Progenitor cell of endocrine pancreas (in vitro differentiated cells): ENCODE results near the gene DPP6. TPM values are rescaled to one million over a fixed set of nuclear protein-coding genes. Genes with fewer than 3 reads are reported as not detected.
A peak's percentile ranks its signal among the peaks of the same experiment; 100 is the strongest.

Experiments
- DNase-seq: peaks from one replicate; pipeline ENCODE4 v3.0.0; 2021; ENCODE audit warnings: low spot score; ENCODE audit not compliant: unreplicated experiment
- H3K27ac Mint-ChIP-seq: 2 replicates; pipeline ENCODE4 v1.8.0; 2021; ENCODE audit warnings: mild to moderate bottlenecking, moderate library complexity, mixed read lengths
- H3K27me3 Mint-ChIP-seq: 2 replicates; pipeline ENCODE4 v1.8.0; 2021; ENCODE audit warnings: mixed read lengths
- H3K36me3 Mint-ChIP-seq: 2 replicates; pipeline ENCODE4 v1.8.0; 2022; ENCODE audit warnings: mixed read lengths; ENCODE audit not compliant: insufficient read depth
- H3K4me1 Mint-ChIP-seq: 2 replicates; pipeline ENCODE4 v1.8.0; 2021; ENCODE audit warnings: low read depth, mixed read lengths
- H3K4me3 Mint-ChIP-seq: 2 replicates; pipeline ENCODE4 v1.8.0; 2021; ENCODE audit warnings: low read depth, mild to moderate bottlenecking, moderate library complexity, mixed read lengths
- H3K9me3 Mint-ChIP-seq: 2 replicates; pipeline ENCODE4 v1.8.0; 2021; ENCODE audit warnings: low read depth, mixed read lengths
- total RNA-seq: library from RNA; stranded (reverse); gene quantifications from 2 replicates; pipeline ENCODE4 v1.2.1, GENCODE V29; 2021
- TF ChIP-seq, protein P1 (sequence below): fragments of 200-600 bp; sonication (generic); IDR thresholded peaks from one replicate; pipeline ENCODE4 v1.5.0; 2021; ENCODE audit warnings: antibody characterized with exemption, mild to moderate bottlenecking; ENCODE audit not compliant: unreplicated experiment

The DPP6 gene
- total RNA-seq, 1 donor from 2014 or later: 13.4 TPM

DNA sequence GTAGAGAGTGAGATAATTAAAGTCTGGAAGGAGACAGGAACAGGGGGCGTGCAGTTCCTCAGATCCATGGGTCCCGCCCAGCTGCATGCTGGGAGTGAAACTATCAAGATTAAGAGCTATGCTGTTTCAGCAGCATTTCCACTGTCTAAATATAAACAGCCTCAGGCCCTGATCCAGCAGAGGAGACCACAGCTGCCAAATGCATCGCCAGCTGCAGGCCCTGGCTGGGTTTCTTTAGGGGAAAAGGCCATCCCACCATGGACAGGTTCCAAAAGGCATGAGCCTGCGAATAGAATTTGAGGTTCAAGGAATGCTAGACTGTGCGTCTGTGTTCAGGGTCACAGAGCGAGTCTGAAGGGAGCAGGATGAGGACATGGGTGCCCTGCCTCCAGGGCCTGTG is 539.3 kb downstream of the DPP6 start:
- TF ChIP-seq, protein P1, sequence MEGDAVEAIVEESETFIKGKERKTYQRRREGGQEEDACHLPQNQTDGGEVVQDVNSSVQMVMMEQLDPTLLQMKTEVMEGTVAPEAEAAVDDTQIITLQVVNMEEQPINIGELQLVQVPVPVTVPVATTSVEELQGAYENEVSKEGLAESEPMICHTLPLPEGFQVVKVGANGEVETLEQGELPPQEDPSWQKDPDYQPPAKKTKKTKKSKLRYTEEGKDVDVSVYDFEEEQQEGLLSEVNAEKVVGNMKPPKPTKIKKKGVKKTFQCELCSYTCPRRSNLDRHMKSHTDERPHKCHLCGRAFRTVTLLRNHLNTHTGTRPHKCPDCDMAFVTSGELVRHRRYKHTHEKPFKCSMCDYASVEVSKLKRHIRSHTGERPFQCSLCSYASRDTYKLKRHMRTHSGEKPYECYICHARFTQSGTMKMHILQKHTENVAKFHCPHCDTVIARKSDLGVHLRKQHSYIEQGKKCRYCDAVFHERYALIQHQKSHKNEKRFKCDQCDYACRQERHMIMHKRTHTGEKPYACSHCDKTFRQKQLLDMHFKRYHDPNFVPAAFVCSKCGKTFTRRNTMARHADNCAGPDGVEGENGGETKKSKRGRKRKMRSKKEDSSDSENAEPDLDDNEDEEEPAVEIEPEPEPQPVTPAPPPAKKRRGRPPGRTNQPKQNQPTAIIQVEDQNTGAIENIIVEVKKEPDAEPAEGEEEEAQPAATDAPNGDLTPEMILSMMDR: no peak
- no peak for DNase-seq
- Mint-ChIP-seq H3K4me1 (peaks cover 5% of the 10 kb centered on the region), H3K27ac (no peak overlapping the region), H3K4me3 (no peak overlapping the region), H3K9me3 (peaks cover 3% of the 10 kb centered on the region), H3K36me3 (no peaks in the 10 kb centered on the region), H3K27me3 (peaks cover 2% of the 10 kb centered on the region)

DNA sequence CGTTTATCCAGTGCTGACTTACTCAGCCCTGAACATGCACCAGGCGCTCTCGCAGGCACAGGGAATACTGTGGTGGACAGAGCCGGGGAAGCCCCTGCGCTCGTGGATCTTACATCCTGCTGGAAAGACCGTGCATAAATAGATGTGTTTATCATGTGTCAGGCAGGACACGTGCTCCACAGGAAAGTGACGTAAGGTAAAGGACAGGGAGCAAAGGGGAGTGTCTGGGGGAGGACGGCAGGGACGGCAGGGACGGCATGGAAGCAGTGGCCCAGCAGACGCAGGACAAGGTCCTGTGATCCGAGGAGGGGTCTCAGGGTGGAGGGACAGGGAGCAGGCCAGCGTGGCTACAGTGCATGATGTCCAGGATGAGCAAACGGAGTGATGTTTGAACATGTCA is 540.2 kb downstream of the DPP6 start:
- peak overlapping the region; percentile 3 for H3K27ac Mint-ChIP-seq
- peaks cover 2% of the 10 kb centered on the region for H3K4me1 Mint-ChIP-seq
- no peaks in the 10 kb centered on the region for H3K36me3 Mint-ChIP-seq

DNA sequence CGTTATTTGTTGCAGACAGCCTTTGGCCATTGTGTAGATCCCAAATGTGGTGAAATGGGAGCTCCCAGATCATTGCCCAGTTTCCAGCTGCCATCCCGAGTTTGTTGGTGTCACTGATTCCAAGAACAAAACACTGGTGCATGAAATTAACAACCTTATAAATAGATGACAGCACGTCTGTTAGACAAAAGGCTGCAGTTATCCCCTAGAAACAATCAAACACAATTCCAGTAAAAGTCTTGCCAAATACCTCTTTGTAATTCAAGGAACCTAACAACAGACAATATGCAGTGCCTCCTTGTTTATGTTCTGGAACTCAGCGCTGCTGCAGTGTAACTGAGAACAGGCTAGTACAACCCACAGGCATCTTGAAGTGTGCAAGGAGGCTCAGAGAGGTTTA is 546.2 kb downstream of the DPP6 start:
- Mint-ChIP-seq H3K27ac (no peak overlapping the region), H3K4me3 (no peak overlapping the region), H3K9me3 (peaks cover 3% of the 10 kb centered on the region), H3K27me3 (no peaks in the 10 kb centered on the region), H3K4me1 (peaks cover 2% of the 10 kb centered on the region), H3K36me3 (peaks cover 2% of the 10 kb centered on the region)
- DNase-seq: no peak
- TF ChIP-seq, protein P1: no peak

More for the DNA sequence above, 540.2 kb downstream of the DPP6 start:
- Mint-ChIP-seq H3K4me3 (no peak overlapping the region), H3K27me3 (no peaks in the 10 kb centered on the region), H3K9me3 (peaks cover 3% of the 10 kb centered on the region)
- TF ChIP-seq, protein P1: no peak
- DNase-seq: no peak

DNA sequence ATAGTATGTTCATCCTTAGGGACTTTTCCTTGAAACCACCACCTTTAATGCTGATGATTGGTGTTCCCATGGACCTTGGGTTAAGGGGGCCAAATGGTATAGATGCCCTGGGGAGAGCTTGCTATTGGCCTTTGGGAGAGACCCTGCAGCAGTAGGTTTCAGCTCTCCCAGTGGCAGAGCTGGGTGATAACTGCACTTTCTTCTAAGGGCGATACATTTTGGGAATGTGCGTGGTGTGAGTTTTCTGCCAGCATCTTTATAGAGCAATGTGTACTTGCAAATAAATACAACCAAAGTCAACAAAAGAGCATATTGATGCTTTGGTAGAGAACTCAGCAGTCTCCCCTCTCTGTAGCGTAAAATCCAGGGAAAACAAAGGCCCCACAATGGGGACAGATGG is 546.7 kb downstream of the DPP6 start:
- peaks cover 3% of the 10 kb centered on the region for H3K9me3 Mint-ChIP-seq
- peaks cover 2% of the 10 kb centered on the region for H3K4me1 Mint-ChIP-seq
- H3K27ac Mint-ChIP-seq: no peak overlapping the region
- DNase-seq: no peak
- no peaks in the 10 kb centered on the region for H3K27me3 Mint-ChIP-seq
- TF ChIP-seq, protein P1: no peak
- H3K36me3 Mint-ChIP-seq: peaks cover 2% of the 10 kb centered on the region
- no peak overlapping the region for H3K4me3 Mint-ChIP-seq

DNA sequence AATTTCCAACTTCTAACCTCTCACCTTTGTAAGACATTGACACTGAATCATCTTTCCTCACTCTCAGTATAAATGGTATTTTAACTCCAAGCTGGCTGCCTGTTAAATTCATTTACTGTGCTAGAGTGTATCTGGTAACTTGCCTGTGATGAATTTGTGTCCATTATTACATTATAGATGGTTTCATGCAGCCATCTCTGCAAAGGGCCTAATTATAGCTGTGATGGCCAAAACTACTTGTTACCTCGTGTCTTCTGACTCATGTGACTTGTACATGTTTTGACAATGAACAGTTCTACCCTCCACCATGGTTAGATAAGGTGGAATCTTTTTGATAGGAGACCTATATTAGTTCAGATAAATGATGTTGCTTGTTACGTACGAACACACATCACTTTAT is 558.7 kb downstream of the DPP6 start:
- Mint-ChIP-seq H3K9me3 (no peaks in the 10 kb centered on the region), H3K4me1 (no peaks in the 10 kb centered on the region), H3K27me3 (no peaks in the 10 kb centered on the region), H3K4me3 (no peak overlapping the region), H3K36me3 (no peaks in the 10 kb centered on the region), H3K27ac (no peak overlapping the region)
- TF ChIP-seq, protein P1: no peak
- no peak for DNase-seq
